DOHH2 (cell line): Measurements from ENCODE around the gene NUP98.

Experiments used
- H3F3A ChIP-seq: fragments of 200-600 bp; sonication (generic), shearing (Covaris generic); 2 replicates; pipeline ENCODE4 v1.6.0; 2016; ENCODE audit warnings: antibody characterized with exemption, mild to moderate bottlenecking; ENCODE audit not compliant: control insufficient read depth, insufficient read depth
- H3K27ac ChIP-seq: fragments of 200-600 bp; sonication (generic); 2 replicates; pipeline ENCODE4 v1.5.1; 2014; ENCODE audit warnings: low read depth, mild to moderate bottlenecking, low read length, moderate library complexity
- H3K27me3 ChIP-seq: fragments of 200-600 bp; sonication (generic); 2 replicates; pipeline ENCODE4 v1.6.1; 2014; ENCODE audit warnings: mild to moderate bottlenecking, low read length, mixed read lengths; ENCODE audit not compliant: control insufficient read depth
- H3K36me3 ChIP-seq: fragments of 200-600 bp; sonication (generic); 2 replicates; pipeline ENCODE4 v1.6.1; 2014; ENCODE audit warnings: mild to moderate bottlenecking, low read length, moderate library complexity, mixed read lengths; ENCODE audit not compliant: control insufficient read depth
- H3K4me1 ChIP-seq: fragments of 200-600 bp; sonication (generic); 2 replicates; pipeline ENCODE4 v1.6.1; 2014; ENCODE audit warnings: mild to moderate bottlenecking, low read length, mixed read lengths; ENCODE audit not compliant: control insufficient read depth
- H3K4me2 ChIP-seq: fragments of 200-600 bp; sonication (generic); 2 replicates; pipeline ENCODE4 v1.6.0; 2014; ENCODE audit warnings: mild to moderate bottlenecking, low read length, moderate library complexity
- H3K4me3 ChIP-seq: fragments of 200-600 bp; sonication (generic); 2 replicates; pipeline ENCODE4 v1.5.1; 2014; ENCODE audit warnings: mild to moderate bottlenecking, low read length, mixed read lengths
- H3K79me2 ChIP-seq: fragments of 200-600 bp; sonication (generic); 2 replicates; pipeline ENCODE4 v1.6.1; 2014; ENCODE audit warnings: mild to moderate bottlenecking, low read length, mixed read lengths; ENCODE audit not compliant: control insufficient read depth
- H3K9me2 ChIP-seq: fragments of 200-600 bp; sonication (generic); replicated peaks from 2 replicates; pipeline ENCODE4 v1.6.1; 2014; ENCODE audit warnings: mild to moderate bottlenecking, low read length, mixed read lengths; ENCODE audit not compliant: control insufficient read depth
- H3K9me3 ChIP-seq: fragments of 200-600 bp; sonication (generic); 2 replicates; pipeline ENCODE4 v1.6.1; 2014; ENCODE audit warnings: antibody characterized with exemption, low read length, mixed read lengths; ENCODE audit not compliant: control insufficient read depth, insufficient read depth
- H4K20me1 ChIP-seq: fragments of 200-600 bp; sonication (generic); 2 replicates; pipeline ENCODE4 v1.6.0; 2014; ENCODE audit warnings: low read depth, mild to moderate bottlenecking, antibody characterized with exemption, low read length, moderate library complexity; ENCODE audit not compliant: control insufficient read depth, insufficient read depth
- EZH2phosphoT487 ChIP-seq: fragments of 200-600 bp; sonication (generic); IDR thresholded peaks from 2 replicates; pipeline ENCODE4 v1.6.1; 2017; ENCODE audit warnings: borderline replicate concordance, mild to moderate bottlenecking, antibody characterized with exemption, low read length, moderate library complexity, mixed read lengths
- TF ChIP-seq, protein P1 (sequence below): fragments of 200-600 bp; sonication (generic); IDR thresholded peaks from one replicate; pipeline ENCODE4 v1.5.1; 2014; ENCODE audit warnings: antibody characterized with exemption, mild to moderate bottlenecking, low read depth, low read length; ENCODE audit not compliant: poor library complexity, severe bottlenecking

The NUP98 gene

DNA sequence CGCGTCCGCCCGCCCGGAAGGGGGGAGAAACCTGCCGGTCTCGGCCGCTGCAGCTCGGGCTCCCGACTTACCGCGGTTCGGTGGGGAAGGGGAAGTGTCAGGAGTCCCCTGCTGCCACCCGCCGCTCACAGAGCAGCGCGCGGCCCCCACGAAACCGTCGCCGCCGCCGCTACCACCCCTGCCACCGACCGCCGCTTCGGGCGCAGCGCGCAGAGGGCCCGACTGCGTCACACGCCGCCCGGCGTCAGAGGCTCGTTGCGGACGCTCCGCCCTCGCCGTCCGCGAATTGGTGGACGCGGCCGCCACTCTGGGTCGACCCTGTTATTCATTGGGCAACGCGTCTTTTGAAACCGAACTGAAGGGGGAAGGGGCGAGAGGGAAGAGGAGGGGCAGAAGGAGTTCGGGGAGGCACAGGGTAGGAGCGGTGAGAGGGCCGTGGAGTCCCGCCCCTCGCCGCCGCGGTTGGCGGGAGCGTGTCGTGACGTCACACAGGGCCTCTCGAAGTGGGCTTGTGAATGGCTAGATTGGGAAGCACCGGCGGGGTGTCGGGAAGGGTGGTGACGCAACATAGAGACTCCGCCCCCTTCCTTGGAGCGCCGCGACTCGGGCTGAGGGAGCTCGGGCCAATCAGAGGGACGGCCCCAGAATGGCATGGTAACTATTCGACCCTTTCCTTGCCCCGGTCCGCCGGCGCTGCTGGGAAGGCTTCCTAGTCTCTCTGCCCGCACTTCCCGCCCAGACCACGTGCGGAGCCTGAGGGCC, at the start of gene NUP98:
Gene NUP98, minus strand, starts transcription at position 226 of the 762 bp plus-strand sequence. CDS start 15,437 bp downstream, outside the sequence.
- H3K9me2 ChIP-seq, result no peaks in the 10 kb centered on the region
- no peaks in the 10 kb centered on the region for H3K9me3 ChIP-seq
- peak within 1 kb of the TSS; percentile 59 for H3K27ac ChIP-seq
- peaks cover 5% of the 10 kb centered on the region; the same call in 1 of the 2 replicates for H3F3A ChIP-seq
- H3K36me3 ChIP-seq, result peaks cover 47% of the 10 kb centered on the region
- no peak for TF ChIP-seq EZH2phosphoT487
- TF ChIP-seq, protein P1, sequence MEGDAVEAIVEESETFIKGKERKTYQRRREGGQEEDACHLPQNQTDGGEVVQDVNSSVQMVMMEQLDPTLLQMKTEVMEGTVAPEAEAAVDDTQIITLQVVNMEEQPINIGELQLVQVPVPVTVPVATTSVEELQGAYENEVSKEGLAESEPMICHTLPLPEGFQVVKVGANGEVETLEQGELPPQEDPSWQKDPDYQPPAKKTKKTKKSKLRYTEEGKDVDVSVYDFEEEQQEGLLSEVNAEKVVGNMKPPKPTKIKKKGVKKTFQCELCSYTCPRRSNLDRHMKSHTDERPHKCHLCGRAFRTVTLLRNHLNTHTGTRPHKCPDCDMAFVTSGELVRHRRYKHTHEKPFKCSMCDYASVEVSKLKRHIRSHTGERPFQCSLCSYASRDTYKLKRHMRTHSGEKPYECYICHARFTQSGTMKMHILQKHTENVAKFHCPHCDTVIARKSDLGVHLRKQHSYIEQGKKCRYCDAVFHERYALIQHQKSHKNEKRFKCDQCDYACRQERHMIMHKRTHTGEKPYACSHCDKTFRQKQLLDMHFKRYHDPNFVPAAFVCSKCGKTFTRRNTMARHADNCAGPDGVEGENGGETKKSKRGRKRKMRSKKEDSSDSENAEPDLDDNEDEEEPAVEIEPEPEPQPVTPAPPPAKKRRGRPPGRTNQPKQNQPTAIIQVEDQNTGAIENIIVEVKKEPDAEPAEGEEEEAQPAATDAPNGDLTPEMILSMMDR, result peak; percentile 26
- peak within 1 kb of the TSS; percentile 93 for H3K4me3 ChIP-seq
- H4K20me1 ChIP-seq, result peaks cover 24% of the 10 kb centered on the region
- peaks cover 68% of the 10 kb centered on the region for H3K79me2 ChIP-seq
- peaks cover 28% of the 10 kb centered on the region for H3K4me1 ChIP-seq
- H3K4me2 ChIP-seq, result peak within 1 kb of the TSS; percentile 91
- no peaks in the 10 kb centered on the region for H3K27me3 ChIP-seq

DNA sequence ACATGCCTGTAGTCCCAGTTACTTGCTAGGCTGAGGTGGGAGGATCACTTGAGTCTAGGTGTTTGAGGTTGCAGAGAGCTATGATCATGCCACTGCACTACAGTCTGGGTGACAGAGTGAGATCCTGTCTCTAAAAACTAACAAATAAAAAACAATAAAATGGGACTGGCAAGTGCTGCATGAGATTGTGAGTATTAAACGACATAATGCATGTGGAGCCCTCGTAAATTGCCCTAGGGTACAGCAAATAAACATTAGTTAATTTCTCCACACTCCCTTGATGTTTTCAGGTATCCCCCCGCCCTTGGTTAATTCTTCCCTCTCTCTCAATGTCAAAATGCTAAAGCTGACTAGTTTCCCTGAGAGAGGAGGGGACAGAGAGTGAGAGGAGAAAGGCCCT, 48.3 kb upstream of the NUP98 start:
- no peaks in the 10 kb centered on the region for H3K36me3 ChIP-seq
- peaks cover 8% of the 10 kb centered on the region for H3K4me1 ChIP-seq
- no peaks in the 10 kb centered on the region for H4K20me1 ChIP-seq
- no peak overlapping the region for H3K4me3 ChIP-seq
- H3K9me3 ChIP-seq, result no peaks in the 10 kb centered on the region
- no peak for TF ChIP-seq EZH2phosphoT487
- TF ChIP-seq, protein P1, result no peak
- H3F3A ChIP-seq, result peaks cover 10% of the 10 kb centered on the region; the same call in 1 of the 2 replicates
- H3K27ac ChIP-seq, result no peak overlapping the region
- no peaks in the 10 kb centered on the region for H3K9me2 ChIP-seq
- H3K79me2 ChIP-seq, result peaks cover under 1% of the 10 kb centered on the region
- H3K27me3 ChIP-seq, result peaks cover 3% of the 10 kb centered on the region; the same call in 1 of the 2 replicates
- H3K4me2 ChIP-seq, result no peak overlapping the region

DNA sequence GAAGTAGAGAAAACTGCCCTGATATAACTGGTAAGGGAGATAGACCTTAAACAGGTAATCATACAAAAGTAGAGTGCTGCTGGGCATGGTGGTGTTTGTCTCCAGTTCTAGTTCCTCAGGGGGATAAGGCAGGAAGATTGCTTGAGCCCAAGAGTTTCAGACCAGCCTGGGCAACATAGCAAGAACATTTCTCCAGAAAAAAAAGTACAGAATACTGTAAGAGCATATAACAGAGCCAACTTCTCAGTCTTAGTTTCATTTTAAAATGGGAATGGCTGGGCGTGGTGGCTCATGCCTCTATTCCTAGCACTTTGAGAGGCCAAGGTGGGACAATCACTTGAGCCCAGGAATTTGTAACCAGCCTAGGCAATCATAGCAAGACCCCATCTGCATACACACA, 47.9 kb upstream of the NUP98 start:
- Histone ChIP-seq H3K9me3 (no peaks in the 10 kb centered on the region), H4K20me1 (no peaks in the 10 kb centered on the region), H3K4me2 (no peak overlapping the region), H3K4me1 (peaks cover 8% of the 10 kb centered on the region), H3K4me3 (no peak overlapping the region), H3K36me3 (no peaks in the 10 kb centered on the region), H3K9me2 (no peaks in the 10 kb centered on the region), H3K79me2 (peaks cover 5% of the 10 kb centered on the region), H3F3A (peaks cover 10% of the 10 kb centered on the region; the same call in 1 of the 2 replicates), H3K27me3 (peaks cover 3% of the 10 kb centered on the region; the same call in 1 of the 2 replicates), H3K27ac (no peak overlapping the region)
- TF ChIP-seq EZH2phosphoT487, result no peak
- TF ChIP-seq, protein P1, result no peak
